ENCODE measurements around the gene MRTFA. TPM values are rescaled to one million over a fixed set of nuclear protein-coding genes. Genes with fewer than 3 reads are reported as not detected.
"Not testable (repeated sequence)": the region's sequence is repeated elsewhere in the genome, so short reads cannot be mapped to it uniquely, and the experiment has no call there.

MRTFA gene
- total RNA-seq, 1 donor: 34.0 TPM

DNA sequence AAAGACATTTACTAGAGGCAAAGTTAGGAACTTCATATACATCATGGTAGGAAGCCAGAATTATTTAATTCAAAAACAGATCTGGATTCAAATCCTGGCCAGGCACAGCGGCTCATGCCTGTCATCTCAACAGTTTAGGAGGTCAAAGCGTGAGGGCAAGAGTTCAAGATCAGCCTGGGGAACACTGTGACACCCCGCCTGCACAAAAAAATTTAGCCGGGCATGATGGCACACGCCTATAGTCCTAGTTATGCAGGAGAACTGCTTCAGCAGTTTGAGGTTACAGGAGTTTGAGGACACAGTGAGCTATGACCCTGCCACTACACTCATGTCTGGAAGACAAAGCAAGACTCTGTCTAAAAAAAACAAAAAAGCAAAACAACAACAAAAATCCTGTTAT lies 8.9 kb downstream of the MRTFA start:
- H2AFZ ChIP-seq (ENCODE audit: low read length): no peak overlapping the region
- H3K4me3 ChIP-seq (ENCODE audit: insufficient read depth, low read length): no peak overlapping the region
- DNase-seq (ENCODE audit: insufficient read length, low spot score, missing footprints): no peak
- H3K9me3 ChIP-seq (ENCODE audit: low read depth, low read length): no peaks in the 10 kb centered on the region
- no peaks in the 10 kb centered on the region for H3K36me3 ChIP-seq (ENCODE audit: insufficient read depth, low read length)
- H3K27ac ChIP-seq (ENCODE audit: low read depth, low read length): no peak overlapping the region
- peaks cover 56% of the 10 kb centered on the region for H4K20me1 ChIP-seq (ENCODE audit: insufficient read depth, low read length)
- H3K79me2 ChIP-seq (ENCODE audit: insufficient read depth, low read length): peaks cover 91% of the 10 kb centered on the region
- H3K27me3 ChIP-seq (ENCODE audit: insufficient read depth, low read length): no peaks in the 10 kb centered on the region
- TF ChIP-seq CTCF (IDR thresholded peaks at IDR 0.05; ENCODE audit: extremely low read depth, low read depth, low read length): no peak
- H3K4me2 ChIP-seq (ENCODE audit: insufficient read depth, low read length): no peak overlapping the region
- peaks cover 9% of the 10 kb centered on the region for H3K4me1 ChIP-seq (ENCODE audit: insufficient read depth, low read length)

DNA sequence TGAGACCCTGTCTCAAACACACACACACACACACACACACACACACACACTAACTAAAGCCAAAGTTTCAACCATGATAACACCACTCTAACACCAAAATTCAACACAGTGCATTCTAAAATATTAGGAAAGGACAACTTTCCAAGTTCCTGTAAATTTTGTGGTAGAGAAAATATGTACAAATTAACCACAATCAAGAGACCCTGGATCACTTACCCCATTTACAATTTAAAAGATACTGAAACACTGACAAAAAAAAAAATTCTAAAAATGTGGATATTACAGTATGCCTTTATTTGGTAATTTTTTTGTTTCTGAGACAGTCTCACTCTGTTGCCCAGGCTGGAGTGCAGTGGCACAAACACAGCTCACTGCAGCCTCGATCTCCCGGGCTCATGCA lies 9.7 kb downstream of the MRTFA start:
- Histone ChIP-seq H4K20me1 (ENCODE audit: insufficient read depth, low read length) (peaks cover 50% of the 10 kb centered on the region), H3K27ac (ENCODE audit: low read depth, low read length) (no peak overlapping the region), H3K4me2 (ENCODE audit: insufficient read depth, low read length) (no peak overlapping the region), H3K9me3 (ENCODE audit: low read depth, low read length) (no peaks in the 10 kb centered on the region), H2AFZ (ENCODE audit: low read length) (no peak overlapping the region), H3K36me3 (ENCODE audit: insufficient read depth, low read length) (no peaks in the 10 kb centered on the region), H3K4me1 (ENCODE audit: insufficient read depth, low read length) (peaks cover 9% of the 10 kb centered on the region), H3K27me3 (ENCODE audit: insufficient read depth, low read length) (no peaks in the 10 kb centered on the region), H3K4me3 (ENCODE audit: insufficient read depth, low read length) (no peak overlapping the region), H3K79me2 (ENCODE audit: insufficient read depth, low read length) (peaks cover 90% of the 10 kb centered on the region)
- no peak for TF ChIP-seq CTCF (IDR thresholded peaks at IDR 0.05; ENCODE audit: extremely low read depth, low read depth, low read length)
- DNase-seq (ENCODE audit: insufficient read length, low spot score, missing footprints): no peak

DNA sequence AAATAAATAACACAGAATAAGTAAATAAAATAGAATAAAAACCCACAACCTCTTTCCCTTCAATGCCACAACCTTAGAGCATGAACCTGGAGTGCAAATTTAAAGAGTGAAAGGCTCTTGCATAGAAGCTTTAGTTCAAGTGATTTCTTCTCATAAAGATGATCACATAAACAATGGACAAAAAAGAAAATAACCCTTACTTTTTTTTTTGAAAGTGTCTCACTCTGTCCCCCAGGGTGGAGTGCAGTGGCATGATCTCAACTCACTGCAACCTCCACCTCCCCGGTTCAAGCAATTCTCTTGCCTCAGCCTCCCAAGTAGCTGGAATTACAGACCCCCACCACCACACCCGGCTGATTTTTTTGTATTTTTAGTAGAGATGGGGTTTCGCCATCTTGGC lies 10.7 kb downstream of the MRTFA start:
- H3K9me3 ChIP-seq (ENCODE audit: low read depth, low read length); H3K4me3 ChIP-seq (ENCODE audit: insufficient read depth, low read length); H3K4me2 ChIP-seq (ENCODE audit: insufficient read depth, low read length); H3K36me3 ChIP-seq (ENCODE audit: insufficient read depth, low read length); DNase-seq (ENCODE audit: insufficient read length, low spot score, missing footprints); H3K4me1 ChIP-seq (ENCODE audit: insufficient read depth, low read length); H2AFZ ChIP-seq (ENCODE audit: low read length); H3K27me3 ChIP-seq (ENCODE audit: insufficient read depth, low read length); H3K27ac ChIP-seq (ENCODE audit: low read depth, low read length): not testable (repeated sequence)
- Histone ChIP-seq H3K79me2 (ENCODE audit: insufficient read depth, low read length) (peaks cover 90% of the 10 kb centered on the region), H4K20me1 (ENCODE audit: insufficient read depth, low read length) (peaks cover 41% of the 10 kb centered on the region)

DNA sequence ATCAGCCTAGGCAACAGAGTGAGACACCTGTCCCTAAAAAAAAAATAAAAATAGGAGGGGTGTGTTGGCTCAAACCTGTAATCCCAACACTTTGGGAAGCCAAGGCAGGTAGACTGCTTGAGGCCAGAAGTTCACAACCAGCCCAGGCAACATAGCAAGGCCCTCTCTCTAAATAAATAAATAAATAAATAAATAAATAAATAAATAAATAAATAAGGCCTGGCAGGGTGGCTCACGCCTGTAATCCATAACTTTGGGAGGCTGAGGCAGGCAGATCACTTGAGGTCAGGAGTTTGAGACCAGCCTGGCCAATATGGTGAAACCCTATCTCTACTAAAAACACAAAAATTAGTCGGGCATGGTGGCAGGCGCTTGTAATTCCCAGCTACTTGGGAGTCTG lies 11.2 kb downstream of the MRTFA start:
- not testable (repeated sequence) for H3K27me3 ChIP-seq (ENCODE audit: insufficient read depth, low read length); H3K4me1 ChIP-seq (ENCODE audit: insufficient read depth, low read length); H3K36me3 ChIP-seq (ENCODE audit: insufficient read depth, low read length); H2AFZ ChIP-seq (ENCODE audit: low read length); H3K4me3 ChIP-seq (ENCODE audit: insufficient read depth, low read length); DNase-seq (ENCODE audit: insufficient read length, low spot score, missing footprints); H3K9me3 ChIP-seq (ENCODE audit: low read depth, low read length); H3K27ac ChIP-seq (ENCODE audit: low read depth, low read length); H3K4me2 ChIP-seq (ENCODE audit: insufficient read depth, low read length)
- Histone ChIP-seq H3K79me2 (ENCODE audit: insufficient read depth, low read length) (peaks cover 90% of the 10 kb centered on the region), H4K20me1 (ENCODE audit: insufficient read depth, low read length) (peaks cover 41% of the 10 kb centered on the region)

GRCh38 chr22:40624770-40625169 lies 11.7 kb downstream of the MRTFA start:
- peaks cover 44% of the 10 kb centered on the region for H4K20me1 ChIP-seq (ENCODE audit: insufficient read depth, low read length)
- peaks cover 6% of the 10 kb centered on the region for H3K4me1 ChIP-seq (ENCODE audit: insufficient read depth, low read length)
- H3K36me3 ChIP-seq (ENCODE audit: insufficient read depth, low read length): no peaks in the 10 kb centered on the region
- no peak overlapping the region for H3K27ac ChIP-seq (ENCODE audit: low read depth, low read length)
- no peak for DNase-seq (ENCODE audit: insufficient read length, low spot score, missing footprints)
- H3K79me2 ChIP-seq (ENCODE audit: insufficient read depth, low read length): peaks cover 85% of the 10 kb centered on the region
- H3K27me3 ChIP-seq (ENCODE audit: insufficient read depth, low read length): no peaks in the 10 kb centered on the region
- no peak for TF ChIP-seq CTCF (IDR thresholded peaks at IDR 0.05; ENCODE audit: extremely low read depth, low read depth, low read length)
- H3K4me3 ChIP-seq (ENCODE audit: insufficient read depth, low read length): no peak overlapping the region
- H2AFZ ChIP-seq (ENCODE audit: low read length): no peak overlapping the region
- H3K9me3 ChIP-seq (ENCODE audit: low read depth, low read length): no peaks in the 10 kb centered on the region
- no peak overlapping the region for H3K4me2 ChIP-seq (ENCODE audit: insufficient read depth, low read length)

All from osteoblast (primary cell).